Mononuclear cell (primary cell): ENCODE data around the gene LRRC63. TPM values are rescaled to one million over a fixed set of nuclear protein-coding genes. Genes with fewer than 3 reads are reported as not detected.
"Not testable (repeated sequence)": the region's sequence is repeated elsewhere in the genome, so short reads cannot be mapped to it uniquely, and the experiment has no call there.

Source experiments
- H3K27me3 ChIP-seq: 2 replicates; pipeline ENCODE4 v1.6.0; 2011; ENCODE audit warnings: low read length, control low read depth; ENCODE audit not compliant: insufficient read depth
- H3K4me1 ChIP-seq: 2 replicates; pipeline ENCODE4 v1.5.1; 2011; ENCODE audit warnings: mild to moderate bottlenecking, low read length, control low read depth; ENCODE audit not compliant: insufficient read depth
- H3K4me3 ChIP-seq: 2 replicates; pipeline ENCODE4 v1.5.1; 2011; ENCODE audit warnings: mild to moderate bottlenecking, low read length, moderate library complexity
- H3K9me3 ChIP-seq: 2 replicates; pipeline ENCODE4 v1.5.1; 2011; ENCODE audit warnings: low read depth, mild to moderate bottlenecking, control low read depth, low read length
- total RNA-seq: library from RNA; depleted of rRNA; stranded (reverse); fragments of >200 nt; gene quantifications from one replicate; pipeline ENCODE4 v1.2.3, GENCODE V29; 2012

LRRC63 gene
- total RNA-seq, 1 donor: 0.21 TPM

- H3K4me1 ChIP-seq: no peaks in the 10 kb centered on the region
- H3K4me3 ChIP-seq: no peak overlapping the region
- H3K27me3 ChIP-seq: peaks cover 2% of the 10 kb centered on the region
- no peaks in the 10 kb centered on the region for H3K9me3 ChIP-seq
Measured at GRCh38 chr13:46274094-46274698, 62.5 kb downstream of the LRRC63 start.

GRCh38 chr13:46278474-46278873 is 66.7 kb downstream of the LRRC63 start:
- H3K4me3 ChIP-seq: no peak overlapping the region
- peaks cover 2% of the 10 kb centered on the region for H3K27me3 ChIP-seq
- no peaks in the 10 kb centered on the region for H3K9me3 ChIP-seq
- no peaks in the 10 kb centered on the region for H3K4me1 ChIP-seq

- no peaks in the 10 kb centered on the region for H3K9me3 ChIP-seq
- no peaks in the 10 kb centered on the region for H3K4me1 ChIP-seq
- no peaks in the 10 kb centered on the region for H3K27me3 ChIP-seq
- no peak overlapping the region for H3K4me3 ChIP-seq
Measured at GRCh38 chr13:46281779-46282178, 70.1 kb downstream of the LRRC63 start.

- not testable (repeated sequence) for H3K27me3 ChIP-seq, H3K4me1 ChIP-seq, H3K9me3 ChIP-seq, H3K4me3 ChIP-seq
Measured at GRCh38 chr13:46283912-46284824, 72.4 kb downstream of the LRRC63 start.

GRCh38 chr13:46286972-46287371 is 75.2 kb downstream of the LRRC63 start:
- peaks cover 6% of the 10 kb centered on the region for H3K4me1 ChIP-seq
- H3K4me3 ChIP-seq: no peak overlapping the region
- no peaks in the 10 kb centered on the region for H3K27me3 ChIP-seq
- H3K9me3 ChIP-seq: no peaks in the 10 kb centered on the region

- H3K9me3 ChIP-seq: no peaks in the 10 kb centered on the region
- H3K4me1 ChIP-seq: peaks cover 10% of the 10 kb centered on the region
- H3K27me3 ChIP-seq: no peaks in the 10 kb centered on the region
- no peak overlapping the region for H3K4me3 ChIP-seq
Measured at GRCh38 chr13:46288570-46289259, 77.0 kb downstream of the LRRC63 start.

- Histone ChIP-seq H3K4me1 (peaks cover 15% of the 10 kb centered on the region), H3K27me3 (no peaks in the 10 kb centered on the region), H3K9me3 (no peaks in the 10 kb centered on the region), H3K4me3 (no peak overlapping the region)
Measured at GRCh38 chr13:46289260-46289955, 77.7 kb downstream of the LRRC63 start.

- no peaks in the 10 kb centered on the region for H3K27me3 ChIP-seq
- no peaks in the 10 kb centered on the region for H3K9me3 ChIP-seq
- H3K4me3 ChIP-seq: no peak overlapping the region
- H3K4me1 ChIP-seq: peaks cover 25% of the 10 kb centered on the region
Measured at GRCh38 chr13:46290434-46290833, 78.7 kb downstream of the LRRC63 start.

GRCh38 chr13:46293436-46293835 is 81.7 kb downstream of the LRRC63 start:
- Histone ChIP-seq H3K9me3 (no peaks in the 10 kb centered on the region), H3K4me1 (peaks cover 54% of the 10 kb centered on the region), H3K27me3 (no peaks in the 10 kb centered on the region), H3K4me3 (no peak overlapping the region)

GRCh38 chr13:46295491-46296114 is 83.9 kb downstream of the LRRC63 start:
- no peaks in the 10 kb centered on the region for H3K27me3 ChIP-seq
- H3K4me3 ChIP-seq: no peak overlapping the region
- peaks cover 6% of the 10 kb centered on the region for H3K9me3 ChIP-seq
- peaks cover 48% of the 10 kb centered on the region for H3K4me1 ChIP-seq

GRCh38 chr13:46296115-46296822 is 84.5 kb downstream of the LRRC63 start:
- H3K27me3 ChIP-seq: no peaks in the 10 kb centered on the region
- H3K9me3 ChIP-seq: peaks cover 6% of the 10 kb centered on the region
- H3K4me3 ChIP-seq: no peak overlapping the region
- peaks cover 48% of the 10 kb centered on the region for H3K4me1 ChIP-seq

- Histone ChIP-seq H3K27me3 (no peaks in the 10 kb centered on the region), H3K4me3 (no peak overlapping the region), H3K9me3 (peaks cover 6% of the 10 kb centered on the region), H3K4me1 (peaks cover 48% of the 10 kb centered on the region)
Measured at GRCh38 chr13:46296921-46297320, 85.2 kb downstream of the LRRC63 start.

GRCh38 chr13:46297361-46297811 is 85.7 kb downstream of the LRRC63 start:
- H3K4me1 ChIP-seq: peaks cover 48% of the 10 kb centered on the region
- H3K4me3 ChIP-seq: no peak overlapping the region
- H3K27me3 ChIP-seq: no peaks in the 10 kb centered on the region
- H3K9me3 ChIP-seq: peaks cover 6% of the 10 kb centered on the region
